Aorta (tissue), 5 donors: ENCODE measurements around the gene CDH20. TPM values are rescaled to one million over a fixed set of nuclear protein-coding genes. Genes with fewer than 3 reads are reported as not detected.

ENCODE experiments used
- ATAC-seq: fragments of 200-7000 bp; cut with Tn5 transposase; one replicate; pipeline ENCODE4 v1.9.1; 2022; ENCODE audit warnings: moderate library complexity; ENCODE audit not compliant: low FRiP score
- DNase-seq, 2 donors: peaks; one replicate each; pipeline ENCODE4 v3.0.0-alpha.2; 2020
- H3K27ac ChIP-seq, 2 donors: one replicate each; pipeline ENCODE4 v1.5.1; 2013; ENCODE audit warnings: low read length in 2 of 2, mild to moderate bottlenecking in 2 of 2, moderate library complexity in 2 of 2, control low read depth in 1 of 2, inconsistent platforms in 1 of 2, low read depth in 1 of 2
- H3K27me3 ChIP-seq, 2 donors: one replicate each; pipeline ENCODE4 v1.6.1; 2013; ENCODE audit warnings: control low read depth in 1 of 2, low read length in 1 of 2, mild to moderate bottlenecking in 1 of 2, moderate library complexity in 1 of 2; ENCODE audit not compliant: insufficient read depth in 2 of 2, control insufficient read depth in 1 of 2
- H3K36me3 ChIP-seq, 2 donors: one replicate each; pipeline ENCODE4 v1.6.1; 2013; ENCODE audit warnings: control low read depth in 1 of 2, low read length in 1 of 2, mild to moderate bottlenecking in 1 of 2; ENCODE audit not compliant: insufficient read depth in 2 of 2, control insufficient read depth in 1 of 2
- H3K4me1 ChIP-seq, 2 donors: one replicate each; pipeline ENCODE4 v1.6.1; 2013; ENCODE audit warnings: low read length in 2 of 2, control low read depth in 1 of 2, mild to moderate bottlenecking in 1 of 2, moderate library complexity in 1 of 2; ENCODE audit not compliant: insufficient read depth in 2 of 2, control insufficient read depth in 1 of 2
- H3K4me3 ChIP-seq, 2 donors: one replicate each; pipeline ENCODE4 v1.5.1; 2013; ENCODE audit warnings: low read length in 2 of 2, control low read depth in 1 of 2, mild to moderate bottlenecking in 1 of 2
- H3K9me3 ChIP-seq: one replicate; pipeline ENCODE4 v1.6.1; 2013; ENCODE audit warnings: mild to moderate bottlenecking, low read length; ENCODE audit not compliant: control insufficient read depth
- WGBS, 2 donors: extraction: QIAGEN DNeasy Blood & Tissue Kit; methylation state at CpG; one replicate each; pipeline ENCODE4 v1.1.7; 2013; 5-methylcytosine and 5-hydroxymethylcytosine counted together
- intact Hi-C, 2 donors: fragments of 100-400 bp; cut with DNase I; formaldehyde crosslinking; loops; one replicate each; pipeline versions ENCODE4 v1.14.2 to v1.15.0; 2022
- polyA plus RNA-seq, 2 donors: library from polyadenylated mRNA; stranded (reverse); fragments of 200-250 nt; gene quantifications; one replicate each; pipeline ENCODE4 v1.2.3, GENCODE V29; 2013
- total RNA-seq, 2 donors: library from RNA; stranded (reverse); fragmentation: NEBNext Ultra II Directional; extraction: Animal tissue kit (Norgen Biotek cat#: 25700); gene quantifications; one replicate each; pipeline ENCODE4 v1.2.1, GENCODE V29; 2021
- donor health status: healthy with polysubstance abuse.
- donor health status: Bipolar disorder and iron deficiency.
- donor health status: DM: no; HTN: no; CAD: no.
- donor health status: DM: no; HTN: no; CAD: no.
- donor health status: DM: yes; HTN: yes; CAD: no.

CDH20 gene
- total and polyA plus RNA-seq, 4 donors, result 0.10 TPM; not detected in 3

DNA sequence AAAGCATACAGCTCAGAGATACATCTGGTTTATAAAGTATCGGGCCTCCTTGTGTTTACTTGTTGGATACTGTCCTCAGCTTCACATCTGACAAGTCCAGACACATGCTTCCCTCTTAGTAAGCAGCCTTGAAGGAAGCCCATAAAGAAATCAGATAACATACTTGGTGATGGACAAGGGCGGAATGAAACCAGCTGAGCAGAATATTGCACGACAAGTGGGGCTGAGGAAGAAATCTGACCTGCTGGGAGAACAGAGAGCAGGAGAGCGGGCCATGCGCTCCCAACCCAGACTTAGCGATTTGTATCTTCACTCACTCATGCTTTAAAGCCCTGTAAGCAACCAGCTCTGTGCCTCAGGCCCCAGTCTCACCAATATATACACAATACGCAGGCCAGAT is 208.4 kb downstream of the CDH20 start:
- H3K9me3 ChIP-seq, result no peaks in the 10 kb centered on the region
- DNase-seq (no peak), ATAC-seq (no peak)
- WGBS, 2 donors, result 82 to 87% methylated on average over 7 of the region's 7 CpGs
- intact Hi-C loops, result no loop called here
- H3K4me3 ChIP-seq, result no peak overlapping the region
- H3K27ac ChIP-seq, result no peak overlapping the region
- H3K4me1 ChIP-seq, result no peaks in the 10 kb centered on the region
- H3K36me3 ChIP-seq, result peaks cover 0 to 1% of the 10 kb centered on the region in 2 donors
- H3K27me3 ChIP-seq, result no peaks in the 10 kb centered on the region

DNA sequence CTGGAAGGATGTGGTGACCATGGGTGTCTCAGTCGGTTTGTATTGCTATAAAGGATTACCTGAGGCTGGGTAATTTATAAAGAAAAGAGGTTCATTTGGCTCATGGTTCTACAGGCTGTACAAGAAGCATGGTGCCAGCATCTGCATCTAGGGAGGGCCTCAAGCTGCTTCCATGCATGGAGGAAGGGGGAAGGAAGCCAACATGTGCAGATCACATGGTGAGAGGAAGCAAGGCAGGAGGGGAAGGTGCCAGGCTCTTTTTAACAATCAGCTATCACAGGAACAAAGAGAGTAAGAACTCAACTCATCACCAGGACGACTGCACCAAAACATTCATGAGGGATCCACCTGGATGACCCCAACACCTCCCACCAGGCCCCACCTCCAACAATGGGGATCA is 209.4 kb downstream of the CDH20 start:
- Histone ChIP-seq H3K4me1 (no peaks in the 10 kb centered on the region), H3K27me3 (no peaks in the 10 kb centered on the region), H3K9me3 (no peaks in the 10 kb centered on the region), H3K27ac (no peak overlapping the region), H3K4me3 (no peak overlapping the region), H3K36me3 (peaks cover 0 to 1% of the 10 kb centered on the region in 2 donors)
- 82 to 85% methylated on average over 2 of the region's 2 CpGs for WGBS, 2 donors
- intact Hi-C loops, result no loop called here
- DNase-seq (no peak), ATAC-seq (no peak)

DNA sequence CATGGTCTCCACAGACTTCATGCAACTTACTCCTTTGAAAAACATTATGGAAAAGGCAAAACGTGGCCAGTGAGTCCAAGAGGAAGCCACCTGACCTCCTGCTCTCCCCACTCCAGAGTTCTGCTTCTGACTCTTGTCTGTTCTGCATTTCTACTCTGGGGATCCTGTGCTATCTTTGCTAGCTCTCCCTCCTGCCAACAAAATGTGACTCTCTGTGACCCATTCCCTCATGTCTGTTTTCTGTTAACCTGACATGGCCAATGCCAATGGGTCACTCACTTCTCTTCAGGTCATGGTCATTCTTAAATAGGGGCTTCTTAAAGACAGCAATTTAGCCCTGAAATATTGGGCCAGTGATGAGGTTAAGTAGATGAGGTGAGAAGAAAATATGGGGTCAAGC is 210.3 kb downstream of the CDH20 start:
- intact Hi-C loops, result no loop called here
- Histone ChIP-seq H3K27me3 (no peaks in the 10 kb centered on the region), H3K9me3 (no peaks in the 10 kb centered on the region), H3K36me3 (peaks cover 0 to 1% of the 10 kb centered on the region in 2 donors), H3K27ac (no peak overlapping the region), H3K4me3 (no peak overlapping the region), H3K4me1 (no peaks in the 10 kb centered on the region)
- DNase-seq, result no peak
- 41 to 50% methylated on average over 1 of the region's 1 CpG for WGBS, 2 donors
- ATAC-seq, result no peak

DNA sequence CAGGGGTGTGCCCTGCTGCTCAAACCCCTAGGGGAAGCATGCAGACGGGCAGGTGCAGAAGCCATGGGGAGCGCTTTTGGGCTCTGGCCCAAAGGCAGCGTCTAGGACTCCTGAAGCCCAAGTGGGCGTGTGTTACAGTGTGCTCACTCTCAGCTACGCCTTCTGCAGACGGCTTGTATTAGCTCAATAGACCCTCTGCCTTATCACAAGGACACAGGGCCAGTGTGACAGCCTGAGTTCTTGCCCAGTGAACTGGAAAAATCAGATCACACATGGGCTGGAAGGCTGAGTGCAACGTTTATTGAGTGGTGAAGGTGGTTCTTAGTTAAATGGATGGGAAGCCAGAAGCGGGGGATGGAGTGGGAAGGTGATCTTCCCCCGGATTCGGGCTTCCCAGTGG is 210.9 kb downstream of the CDH20 start:
- Histone ChIP-seq H3K27me3 (no peaks in the 10 kb centered on the region), H3K36me3 (peaks cover 0 to 1% of the 10 kb centered on the region in 2 donors), H3K9me3 (no peaks in the 10 kb centered on the region), H3K27ac (no peak overlapping the region), H3K4me3 (no peak overlapping the region), H3K4me1 (no peaks in the 10 kb centered on the region)
- DNase-seq (no peak), ATAC-seq (no peak)
- WGBS, 2 donors, result 83 to 85% methylated on average over 10 of the region's 10 CpGs
- intact Hi-C loops, result no loop called here

DNA sequence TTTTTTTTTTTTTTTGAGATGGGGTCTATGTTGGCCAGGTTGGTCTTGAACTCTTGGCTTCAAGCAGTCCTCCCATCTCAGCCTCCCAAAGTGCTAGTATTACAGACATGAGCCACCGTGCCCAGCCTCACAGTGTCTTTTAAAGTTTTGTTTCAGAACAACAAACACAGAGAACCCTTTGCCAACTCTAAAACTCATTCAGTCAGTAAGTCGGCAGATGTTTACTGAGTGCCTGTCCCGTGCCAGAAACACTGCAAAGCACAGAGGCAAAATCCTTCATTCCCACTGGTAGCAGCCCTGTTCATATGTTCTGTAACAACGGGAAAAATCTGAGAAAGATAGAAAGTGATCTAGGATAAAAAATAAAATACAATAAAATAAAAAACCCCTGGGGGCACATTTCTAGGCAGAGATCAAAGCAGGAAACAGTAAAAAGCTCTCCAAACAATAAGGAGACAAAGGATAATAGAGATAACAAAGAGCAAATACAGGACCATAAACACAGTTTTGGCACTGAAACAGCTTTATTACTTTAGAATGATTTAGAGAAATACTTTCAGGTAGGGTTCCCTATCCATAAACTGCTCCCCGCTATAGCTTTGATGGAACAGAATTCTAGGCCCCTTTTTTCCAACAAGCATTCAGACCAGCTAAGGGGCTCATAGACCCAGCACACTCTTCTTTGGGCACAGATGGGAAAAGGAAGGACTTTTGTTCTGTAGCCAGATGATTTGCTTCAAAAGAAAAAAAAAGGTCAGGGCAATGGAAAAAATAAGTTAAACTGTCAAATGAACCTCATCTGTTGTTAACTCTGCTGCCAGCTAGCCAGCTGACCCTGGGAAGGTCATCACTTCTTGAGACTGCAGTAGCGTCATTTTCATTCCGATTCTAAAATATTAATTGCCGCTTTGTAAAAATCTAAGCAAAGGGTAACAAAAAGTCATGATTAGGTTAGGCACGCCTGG is 212.3 kb downstream of the CDH20 start:
- no peaks in the 10 kb centered on the region for H3K9me3 ChIP-seq
- intact Hi-C loops, result no loop called here
- H3K27ac ChIP-seq, result no peak overlapping the region
- no peaks in the 10 kb centered on the region for H3K27me3 ChIP-seq
- DNase-seq (no peak), ATAC-seq (no peak)
- no peaks in the 10 kb centered on the region for H3K4me1 ChIP-seq
- 84 to 88% methylated on average over 9 of the region's 9 CpGs for WGBS, 2 donors
- no peak overlapping the region for H3K4me3 ChIP-seq
- peaks cover 0 to 1% of the 10 kb centered on the region in 2 donors for H3K36me3 ChIP-seq

DNA sequence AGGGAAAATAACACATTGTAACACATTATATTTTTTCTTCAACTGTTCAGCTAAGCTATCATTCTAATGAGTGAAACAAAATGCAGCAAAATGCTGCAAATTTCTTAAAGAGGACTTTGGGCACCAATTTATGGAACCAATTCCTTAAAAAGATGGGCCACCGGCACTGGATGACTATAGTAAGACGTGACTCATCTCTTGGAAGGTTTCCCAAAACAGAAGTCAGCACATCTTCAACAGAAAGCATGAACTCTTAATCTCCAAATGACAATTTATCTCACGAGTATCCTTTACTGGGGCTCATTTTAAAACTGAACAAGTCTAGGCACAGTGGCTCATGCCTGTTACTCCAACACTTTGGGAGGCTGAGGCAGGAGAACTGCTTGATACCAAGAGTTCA is 213.4 kb downstream of the CDH20 start:
- no peak overlapping the region for H3K27ac ChIP-seq
- no peak for ATAC-seq
- intact Hi-C loops, result no loop called here

DNA sequence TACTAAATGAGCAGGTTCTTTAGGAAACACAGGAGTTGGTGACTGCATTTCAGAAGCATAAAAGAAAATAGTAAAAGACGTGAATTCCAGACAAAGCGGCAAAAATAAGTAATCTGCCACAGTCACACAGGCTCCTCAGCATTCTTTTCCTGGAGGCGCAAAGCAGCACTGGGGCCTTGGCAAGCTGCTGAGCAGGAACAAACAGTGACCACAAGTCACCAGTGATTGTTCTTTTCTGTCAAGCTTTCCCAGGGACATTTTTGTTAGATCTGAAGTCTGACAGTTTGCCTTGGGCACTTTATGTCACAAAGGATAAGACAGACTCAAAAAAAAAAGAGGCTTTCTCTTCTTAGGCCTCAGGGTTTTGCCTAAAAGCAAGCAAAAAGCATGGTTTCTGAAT is 216.2 kb downstream of the CDH20 start:
- no peak overlapping the region for H3K27ac ChIP-seq
- no peaks in the 10 kb centered on the region for H3K27me3 ChIP-seq
- H3K36me3 ChIP-seq, result no peaks in the 10 kb centered on the region
- ATAC-seq (no peak), DNase-seq (no peak)
- H3K4me3 ChIP-seq, result no peak overlapping the region
- WGBS, 2 donors, result 61 to 67% methylated on average over 3 of the region's 3 CpGs
- intact Hi-C loops, result no loop called here
- no peaks in the 10 kb centered on the region for H3K4me1 ChIP-seq
- H3K9me3 ChIP-seq, result no peaks in the 10 kb centered on the region

More for the DNA sequence above, 213.4 kb downstream of the CDH20 start:
- H3K36me3 ChIP-seq, result peaks cover 0 to 1% of the 10 kb centered on the region in 2 donors
- H3K9me3 ChIP-seq, result no peaks in the 10 kb centered on the region
- no peak overlapping the region for H3K4me3 ChIP-seq
- 69 to 77% methylated on average over 3 of the region's 3 CpGs for WGBS, 2 donors
- no peaks in the 10 kb centered on the region for H3K4me1 ChIP-seq
- no peaks in the 10 kb centered on the region for H3K27me3 ChIP-seq
- DNase-seq, result no peak

DNA sequence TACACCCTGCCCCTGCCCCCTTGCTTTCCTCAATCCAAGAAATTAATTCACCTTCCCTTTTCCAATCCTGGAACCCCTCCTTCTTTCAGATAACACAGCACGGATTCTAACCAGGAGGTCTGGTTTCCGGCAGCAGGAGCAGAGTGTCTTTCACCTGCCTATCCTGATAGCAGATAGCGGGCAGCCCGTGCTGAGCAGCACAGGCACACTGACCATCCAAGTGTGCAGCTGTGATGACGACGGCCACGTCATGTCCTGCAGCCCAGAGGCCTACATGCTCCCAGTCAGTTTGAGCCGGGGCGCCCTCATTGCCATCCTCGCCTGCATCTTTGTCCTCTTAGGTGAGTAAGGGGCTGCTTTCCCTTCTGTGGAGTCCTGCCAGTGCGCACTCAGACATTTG is 216.7 kb downstream of the CDH20 start:
- H3K4me1 ChIP-seq, result no peaks in the 10 kb centered on the region
- no peak overlapping the region for H3K27ac ChIP-seq
- ATAC-seq (no peak), DNase-seq (no peak)
- H3K27me3 ChIP-seq, result no peaks in the 10 kb centered on the region
- WGBS, 2 donors, result 92 to 93% methylated on average over 11 of the region's 11 CpGs
- H3K36me3 ChIP-seq, result no peaks in the 10 kb centered on the region
- no peaks in the 10 kb centered on the region for H3K9me3 ChIP-seq
- H3K4me3 ChIP-seq, result no peak overlapping the region
- intact Hi-C loops, result no loop called here

DNA sequence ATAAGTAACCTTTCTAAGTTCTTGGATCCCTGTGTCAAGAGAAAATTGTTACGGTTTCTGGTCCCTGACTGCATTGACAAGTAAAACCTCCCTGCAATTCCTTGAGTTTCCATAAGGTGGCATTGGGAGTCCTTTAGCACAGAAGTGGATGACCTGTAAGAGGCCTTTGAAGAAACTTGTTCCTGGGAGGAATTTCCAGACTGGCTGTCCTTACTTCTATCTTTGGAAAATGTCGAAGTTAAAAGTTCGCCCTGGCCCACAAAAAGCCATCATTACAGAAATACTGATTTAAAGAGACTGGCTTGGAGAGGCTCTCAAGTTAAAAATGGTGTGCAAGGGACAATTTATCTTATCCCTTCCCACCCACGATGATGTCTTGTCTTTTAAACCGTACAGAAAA is 218.4 kb downstream of the CDH20 start:
- H3K27me3 ChIP-seq, result no peaks in the 10 kb centered on the region
- no peaks in the 10 kb centered on the region for H3K4me1 ChIP-seq
- DNase-seq, result no peak
- no peaks in the 10 kb centered on the region for H3K36me3 ChIP-seq
- WGBS, 2 donors, result 11 to 18% methylated on average over 5 of the region's 5 CpGs
- intact Hi-C loops, result no loop called here
- ATAC-seq, result peak; percentile 78
- H3K4me3 ChIP-seq, result no peak overlapping the region
- H3K9me3 ChIP-seq, result no peaks in the 10 kb centered on the region
- H3K27ac ChIP-seq, result no peak overlapping the region
